Endothelial cell of umbilical vein (primary cell): ENCODE measurements around the gene OPCML.

ENCODE experiments used
- CTCF ChIP-seq, 2 donors: IDR thresholded peaks; 1 replicate in 1 of 2; 2 replicates in 1 of 2; pipeline ENCODE4 v1.5.1; 2011; ENCODE audit warnings: low read length in 2 of 2, mild to moderate bottlenecking in 2 of 2, moderate library complexity in 2 of 2, control low read depth in 1 of 2, inconsistent platforms in 1 of 2, low read depth in 1 of 2; ENCODE audit not compliant: insufficient read depth in 1 of 2; ENCODE audit errors: extremely low read depth in 1 of 2
- EZH2 ChIP-seq: IDR thresholded peaks from 2 replicates; pipeline ENCODE4 v1.6.1; 2012; ENCODE audit warnings: borderline replicate concordance, low read depth, mild to moderate bottlenecking, moderate library complexity, low read length, inconsistent platforms; ENCODE audit not compliant: severe bottlenecking
- FOS ChIP-seq: IDR thresholded peaks from 2 replicates; pipeline ENCODE4 v1.6.1; 2011; ENCODE audit warnings: mild to moderate bottlenecking, low read length, moderate library complexity, borderline replicate concordance; ENCODE audit not compliant: insufficient read depth
- POLR2A ChIP-seq: IDR thresholded peaks from 2 replicates; pipeline ENCODE4 v1.6.1; 2012; ENCODE audit warnings: low read depth, mild to moderate bottlenecking, control low read depth, low read length
- POLR2AphosphoS5 ChIP-seq: IDR thresholded peaks from 2 replicates; pipeline ENCODE4 v1.6.1; 2012; ENCODE audit warnings: low read depth, mild to moderate bottlenecking, control low read depth, low read length, moderate library complexity; ENCODE audit not compliant: insufficient read depth

DNA sequence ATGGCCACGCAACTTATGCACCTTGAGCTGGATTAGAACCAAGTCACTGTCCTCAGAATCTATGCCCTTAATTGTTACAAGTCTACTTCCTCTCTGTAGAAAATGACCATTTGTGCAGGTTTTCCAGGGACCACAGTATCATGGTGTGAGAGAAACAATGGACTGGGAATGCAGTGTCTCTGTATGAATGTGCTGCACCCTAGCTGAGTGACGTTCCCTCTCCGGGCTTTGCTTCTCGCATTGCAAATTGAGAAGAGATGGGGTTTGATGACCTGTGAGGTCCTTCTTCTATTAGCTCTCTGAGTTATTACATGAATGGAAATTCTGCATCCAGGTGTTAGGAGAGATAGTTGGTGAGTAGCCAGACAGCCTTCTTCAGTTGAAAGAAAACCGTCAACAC, 1109.6 kb downstream of the OPCML start:
- no peak for TF ChIP-seq EZH2
- no peak for TF ChIP-seq CTCF (IDR thresholded peaks at IDR 0.05; ENCODE audit: extremely low read depth in 1 of 2, insufficient read depth in 1 of 2, low read depth in 1 of 2, low read length in 2 of 2)
- no peak for TF ChIP-seq POLR2A
- no peak for TF ChIP-seq POLR2AphosphoS5
- no peak for TF ChIP-seq FOS
